Nucleus accumbens (tissue), 56 donors: ENCODE data around the gene MIOS.
"Not testable (repeated sequence)": the region's sequence is repeated elsewhere in the genome, so short reads cannot be mapped to it uniquely, and the experiment has no call there.

Experiments
- DNase-seq, 56 donors: peaks; one replicate each; lab custom pipeline; 2025; lab: John Stamatoyannopoulos, UW

MIOS gene

GRCh38 chr7:7640221-7641128 is 73.8 kb downstream of the MIOS start, which contains the start of gene UMAD1:
Gene UMAD1, plus strand, starts transcription at chr7:7640752. Its CDS starts 32,620 bp downstream, at chr7:7673372.
- DNase-seq, result peak; percentile 68 to 100 (median 98)

GRCh38 chr7:7641129-7641663 is 74.5 kb downstream of the MIOS start:
- DNase-seq, result peak in 13 of 56 donors; percentile 8 to 49 (median 33)

DNA sequence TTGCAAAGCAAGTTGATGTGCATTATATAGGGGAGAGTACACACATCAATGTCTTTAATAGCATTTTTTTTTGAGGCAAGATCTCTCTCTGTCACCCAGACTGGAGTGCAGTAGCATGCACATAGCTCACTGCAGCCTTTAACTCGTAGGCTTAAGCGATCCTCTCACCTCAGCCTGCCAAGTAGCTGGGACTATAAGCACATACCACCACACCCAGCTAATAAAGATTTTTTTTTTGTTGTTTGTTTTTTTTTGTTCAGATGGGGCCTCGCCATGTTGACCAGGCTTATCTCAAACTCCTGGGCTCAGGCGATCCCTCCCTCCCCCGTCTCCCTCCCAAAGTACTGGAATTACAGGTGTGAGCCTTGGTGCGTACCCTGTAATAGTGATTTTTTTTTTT is 75.4 kb downstream of the MIOS start:
- no peak for DNase-seq

GRCh38 chr7:7647495-7648036 is 80.9 kb downstream of the MIOS start:
- DNase-seq, result no peak

GRCh38 chr7:7650682-7651206 is 84.1 kb downstream of the MIOS start:
- DNase-seq, result no peak

DNA sequence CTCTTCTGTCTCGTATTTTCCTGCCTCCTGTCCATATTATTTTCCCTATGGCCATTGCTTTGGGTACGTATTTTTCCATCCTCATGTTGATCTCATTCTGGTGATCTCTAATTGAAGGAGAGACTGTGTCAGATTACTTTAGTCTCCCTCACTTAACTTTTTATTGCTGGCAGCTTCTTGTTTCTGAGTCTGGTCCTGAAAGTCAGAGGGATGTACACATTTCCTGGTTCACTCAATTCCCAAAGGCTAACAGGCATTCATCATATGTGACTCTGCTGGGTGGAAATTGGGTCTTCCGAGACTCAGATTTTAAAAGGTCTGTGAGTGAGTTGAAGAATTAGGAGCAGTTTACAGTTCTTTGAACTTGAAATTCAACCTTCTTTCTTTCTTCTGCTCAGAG is 84.8 kb downstream of the MIOS start:
- no peak for DNase-seq

DNA sequence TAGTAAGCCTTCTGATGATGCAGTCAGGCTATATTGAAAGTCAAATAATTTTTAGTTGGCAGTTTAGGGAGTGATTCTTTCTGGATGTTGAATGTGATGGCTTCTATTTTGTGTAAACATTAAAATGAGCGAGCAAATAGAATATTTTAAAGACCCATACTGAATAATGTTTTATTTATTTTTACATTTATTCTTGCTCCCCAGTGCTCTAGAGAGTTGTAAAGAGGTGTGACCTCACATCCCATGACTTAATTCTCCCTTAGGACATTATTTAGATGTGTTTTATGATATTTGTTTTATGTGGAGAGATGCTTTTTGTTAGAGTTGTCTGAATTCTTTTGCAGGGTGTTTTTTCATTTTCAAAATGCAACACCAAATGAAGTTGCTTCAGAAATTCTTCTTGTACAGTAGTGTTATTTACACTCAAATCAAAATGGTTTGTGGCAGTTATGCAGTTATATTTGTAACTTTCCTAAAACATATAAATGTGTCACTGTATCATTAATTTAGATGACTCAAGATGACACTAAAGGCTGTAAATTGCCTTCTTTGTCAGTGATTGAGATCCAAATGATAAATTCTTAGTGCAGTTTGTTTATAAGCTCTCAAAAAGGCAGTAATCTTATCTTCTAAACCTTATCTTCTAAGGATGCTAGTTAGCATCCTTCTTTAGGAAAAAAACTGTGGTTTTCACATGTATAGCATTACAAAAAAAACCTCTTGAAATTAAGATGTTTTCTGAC is 86.3 kb downstream of the MIOS start:
- no peak for DNase-seq

- DNase-seq, result no peak
Measured at GRCh38 chr7:7653593-7654187, 87.0 kb downstream of the MIOS start.

- DNase-seq, result no peak
Measured at GRCh38 chr7:7654964-7655715, 88.5 kb downstream of the MIOS start.

DNA sequence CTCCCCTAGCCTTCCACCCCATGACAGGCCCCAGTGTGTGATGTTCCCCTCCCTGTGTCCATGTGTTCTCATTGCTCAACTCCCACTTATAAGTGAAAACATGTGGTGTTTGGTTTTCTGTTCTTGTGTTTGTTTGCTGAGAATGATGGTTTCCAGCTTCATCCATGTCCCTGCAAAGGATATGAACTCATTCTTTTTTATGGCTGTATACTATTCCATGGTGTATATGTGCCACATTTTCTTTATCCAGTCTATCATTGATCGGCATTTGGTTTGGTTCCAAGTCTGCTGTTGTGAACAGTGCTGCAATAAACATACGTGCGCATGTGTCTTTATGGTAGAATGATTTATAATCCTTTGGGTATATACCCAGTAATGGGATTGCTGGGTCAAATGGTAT is 89.8 kb downstream of the MIOS start:
- DNase-seq, result not testable (repeated sequence)
